ENCODE data around the gene PTPRN2. TPM values are rescaled to one million over a fixed set of nuclear protein-coding genes. Genes with fewer than 3 reads are reported as not detected.

PTPRN2 gene
- total RNA-seq, 1 donor from 2014 or later: 0.72 TPM

DNA sequence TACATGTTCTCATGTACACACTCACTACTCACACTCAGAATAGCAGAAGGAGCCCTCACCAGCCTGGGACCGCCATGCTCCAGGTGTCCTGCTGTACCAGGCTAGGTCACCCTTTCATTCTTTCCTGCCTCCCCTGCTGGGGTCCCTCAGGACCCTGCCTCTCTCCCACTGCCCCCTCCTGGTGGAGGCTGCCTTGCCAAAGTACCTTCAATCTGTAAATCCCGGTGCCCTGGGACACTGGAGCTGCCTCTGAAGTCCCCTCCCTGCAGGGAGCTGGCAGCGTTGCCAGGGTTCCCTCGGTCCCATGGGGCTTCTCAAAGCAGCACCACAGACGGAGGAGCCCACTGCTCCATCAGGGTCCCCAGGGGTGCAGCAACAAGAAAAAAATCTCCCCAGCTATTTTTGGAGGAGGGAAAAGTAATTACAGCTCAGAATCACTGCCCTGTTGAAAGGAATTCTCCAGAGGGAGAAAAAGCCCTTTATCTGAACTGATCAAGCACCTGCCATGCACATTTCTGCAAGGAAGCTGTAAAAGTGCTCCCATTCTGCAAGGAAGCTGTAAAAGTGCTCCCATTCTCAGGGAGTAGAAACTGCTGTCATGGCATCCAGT lies 259.9 kb downstream of the PTPRN2 start:
- DNase-seq (ENCODE audit: low spot score): no peak

DNA sequence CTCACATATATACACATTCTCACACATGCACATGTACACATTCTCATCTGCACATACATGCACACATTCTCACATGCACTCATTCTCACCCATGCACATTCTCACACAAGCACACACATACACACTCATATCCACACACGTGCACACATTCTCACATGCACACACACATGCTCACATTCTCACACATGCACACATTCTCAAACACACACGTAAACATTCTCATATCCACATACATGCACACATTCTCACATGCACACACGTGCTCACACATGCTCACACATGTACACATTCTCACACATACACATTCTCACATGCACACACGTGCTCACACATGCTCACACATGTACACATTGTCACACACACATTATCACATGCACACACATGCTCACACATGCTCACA lies 260.6 kb downstream of the PTPRN2 start:
- DNase-seq (ENCODE audit: low spot score): no peak

DNA sequence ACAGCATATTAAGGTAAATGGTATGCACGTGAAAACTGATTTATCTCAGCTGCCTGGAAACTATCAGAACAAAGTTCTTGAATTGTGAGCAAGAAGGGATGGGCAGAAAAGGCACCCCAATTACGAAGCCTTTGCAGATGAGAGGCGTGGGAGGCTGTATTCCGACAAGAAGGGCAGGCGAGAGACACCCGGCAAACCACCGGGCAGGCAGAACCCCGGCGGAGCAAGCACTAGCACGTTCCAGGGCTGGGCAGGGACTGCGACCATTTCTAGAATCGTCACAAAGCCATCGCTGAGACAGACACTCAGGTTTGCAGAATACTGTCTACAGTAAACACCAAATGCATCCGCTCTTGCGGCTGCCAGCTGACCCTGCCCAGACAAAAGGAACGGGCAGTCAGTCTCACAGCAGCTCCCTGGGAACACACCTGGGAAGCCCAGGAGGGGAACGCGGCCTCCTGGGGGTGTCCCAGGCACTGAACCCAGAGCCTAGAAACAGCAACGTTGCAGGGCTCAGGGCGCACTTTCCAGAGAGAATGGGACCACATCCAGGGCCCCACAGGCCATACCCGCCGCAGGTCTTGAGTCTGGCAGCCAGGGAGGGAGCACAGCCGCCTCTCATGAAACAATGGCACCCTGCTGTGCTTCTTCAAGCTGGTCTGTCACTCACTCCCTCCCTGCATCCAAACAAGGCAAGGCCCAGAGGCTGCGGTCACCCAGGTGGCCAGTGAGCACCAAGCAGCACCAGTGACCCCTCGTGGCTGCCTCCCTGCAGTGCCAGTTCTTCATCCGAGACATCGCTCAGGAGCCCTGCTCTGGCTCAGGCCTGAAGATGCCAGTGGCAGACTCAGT lies 261.9 kb downstream of the PTPRN2 start:
- DNase-seq (ENCODE audit: low spot score): peak; percentile 34

DNA sequence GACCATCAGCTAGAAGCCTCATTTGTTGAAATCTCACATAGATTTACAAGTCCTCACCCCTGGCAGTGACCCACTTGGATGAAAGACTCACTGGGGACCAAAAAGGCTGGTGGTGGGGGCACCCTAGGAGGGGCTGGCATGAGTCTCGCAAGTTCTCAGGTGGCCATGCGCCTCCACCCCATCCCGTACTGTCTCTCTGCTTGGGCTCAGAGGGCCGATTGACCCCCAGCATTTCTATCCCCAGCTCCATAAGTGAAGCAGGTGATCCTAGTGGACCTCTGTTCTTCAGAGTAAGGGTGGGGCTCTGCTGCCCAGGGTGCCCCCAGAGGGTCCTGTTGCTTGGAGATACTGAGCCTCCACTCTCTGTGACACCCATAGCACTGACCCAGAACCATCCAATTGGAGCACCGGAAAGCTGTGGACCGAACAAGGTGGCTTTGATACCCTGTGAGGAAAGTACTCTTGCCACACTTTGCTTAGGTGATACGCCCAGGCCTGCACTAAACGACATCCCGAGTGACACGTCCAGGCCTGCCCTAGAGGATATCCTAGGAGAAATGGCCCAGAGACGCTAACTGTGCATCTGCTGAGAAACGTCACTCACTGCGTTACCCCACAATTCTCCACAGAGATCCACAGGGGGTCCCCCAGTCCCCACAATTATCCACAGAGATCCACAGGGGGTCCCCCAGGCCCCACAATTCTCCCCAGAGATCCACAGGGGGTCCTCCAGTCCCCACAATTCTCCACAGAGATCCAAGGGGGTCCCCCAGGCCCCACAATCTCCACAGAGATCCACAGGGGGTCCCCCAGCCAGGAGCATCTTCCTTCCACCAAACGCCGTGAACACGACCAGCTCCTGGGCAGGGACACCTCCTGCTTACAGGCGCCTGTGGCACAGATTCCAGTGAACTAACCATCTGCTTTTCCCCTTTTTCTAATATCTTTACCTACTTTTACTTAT lies 262.9 kb downstream of the PTPRN2 start:
- DNase-seq (ENCODE audit: low spot score): peak; percentile 5

DNA sequence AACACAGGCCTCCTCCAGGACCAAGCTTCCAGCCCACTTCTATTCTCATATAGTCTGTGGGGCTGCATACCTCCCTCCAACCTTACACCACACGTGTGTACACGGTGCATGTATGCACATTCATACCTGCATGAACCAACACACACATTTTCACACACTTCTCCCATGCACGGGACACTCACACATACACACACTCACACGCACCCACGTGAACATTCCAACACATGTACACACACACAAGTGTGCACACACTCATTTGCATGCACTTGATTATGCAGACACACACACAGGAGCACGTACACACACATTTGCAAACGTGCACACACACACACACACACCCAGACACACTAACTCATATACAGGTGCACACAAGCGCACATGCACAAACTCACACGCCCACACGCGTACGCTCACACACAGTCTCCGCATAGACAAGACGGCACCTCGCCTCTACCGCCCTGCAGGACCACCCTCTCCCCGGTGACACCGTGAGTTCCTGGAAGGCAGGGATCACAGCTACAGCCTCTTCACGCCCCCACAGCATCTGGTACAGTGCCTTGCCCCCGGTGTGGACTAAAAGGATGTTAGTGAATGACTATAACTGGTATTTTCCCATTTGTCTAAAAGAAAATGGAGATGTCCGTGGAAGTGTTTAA lies 263.8 kb downstream of the PTPRN2 start:
- DNase-seq (ENCODE audit: low spot score): no peak

DNA sequence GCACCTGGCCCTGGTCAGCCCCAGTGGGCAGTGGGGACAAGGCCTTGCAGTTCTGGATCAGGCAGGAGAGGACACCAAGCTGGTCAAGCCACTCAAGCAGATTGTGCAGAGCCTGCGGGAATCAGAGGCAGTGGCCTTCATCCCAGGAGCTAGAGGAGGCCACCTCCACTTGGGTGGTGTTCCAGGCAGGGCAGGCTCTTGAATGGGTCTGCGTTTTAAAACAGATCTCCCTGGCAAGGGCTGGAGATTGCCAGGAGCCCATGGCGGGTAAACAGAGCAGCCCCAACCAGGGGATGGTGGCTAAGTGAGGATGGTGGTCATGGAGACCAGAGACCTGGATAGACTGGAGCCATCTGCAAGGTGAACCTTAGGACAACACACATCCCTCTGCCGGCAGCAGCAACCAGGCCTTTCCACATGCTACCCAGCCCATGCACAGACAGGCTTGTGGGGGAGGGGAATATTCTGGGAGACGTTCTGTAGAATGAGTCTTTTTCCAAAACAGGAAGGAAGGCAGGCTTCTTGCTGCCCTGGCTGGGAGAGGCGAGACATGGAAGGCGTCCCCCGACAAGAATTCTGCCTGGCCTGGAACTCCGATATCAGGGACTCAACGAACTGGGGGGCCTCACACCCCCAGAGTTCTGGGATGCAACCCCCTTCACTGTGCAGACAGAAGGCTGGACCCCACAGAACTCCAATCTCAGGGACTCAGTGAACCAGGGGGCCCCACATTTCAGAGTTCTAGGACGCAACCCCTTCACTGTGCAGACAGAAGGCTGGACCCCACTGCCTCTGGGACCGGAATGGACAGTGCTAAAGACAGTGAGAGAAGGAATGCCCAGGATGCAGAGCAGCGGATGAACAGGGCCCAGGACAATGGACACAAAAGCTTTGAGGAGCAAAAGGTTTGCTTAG lies 264.8 kb downstream of the PTPRN2 start:
- DNase-seq (ENCODE audit: low spot score): no peak

DNA sequence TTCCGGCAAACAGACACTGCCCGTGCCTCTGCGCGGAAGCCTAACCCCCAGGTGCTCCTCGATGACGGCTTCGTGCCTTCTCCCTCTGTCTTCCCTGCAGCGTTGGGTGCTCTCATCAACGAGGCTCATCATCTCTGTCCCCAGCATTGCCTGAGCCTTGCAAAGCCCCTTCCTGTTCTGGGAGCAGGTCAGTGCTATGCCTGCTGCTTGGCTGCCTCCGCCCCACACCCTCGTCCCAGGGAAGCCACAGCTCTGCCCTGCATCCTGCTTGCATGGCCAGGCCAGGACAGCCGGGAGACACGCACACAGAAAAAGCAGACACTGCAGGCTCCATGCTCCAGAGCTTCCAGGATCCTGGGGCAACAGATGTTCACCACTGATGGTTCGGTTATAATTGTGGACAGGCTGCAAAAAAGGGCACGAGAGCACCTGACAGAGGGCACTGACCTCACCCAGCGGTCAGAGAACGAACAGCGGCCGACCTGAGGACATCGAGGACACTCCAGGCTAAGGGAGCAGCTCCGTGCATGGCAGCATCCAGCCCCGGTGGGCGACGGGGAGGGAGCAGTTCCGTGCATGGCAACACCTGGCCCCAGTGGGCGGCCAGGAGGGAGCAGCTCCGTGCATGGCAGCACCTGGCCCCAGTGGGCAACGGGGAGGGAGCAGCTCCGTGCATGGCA lies 265.5 kb downstream of the PTPRN2 start:
- no peak for DNase-seq (ENCODE audit: low spot score)

DNA sequence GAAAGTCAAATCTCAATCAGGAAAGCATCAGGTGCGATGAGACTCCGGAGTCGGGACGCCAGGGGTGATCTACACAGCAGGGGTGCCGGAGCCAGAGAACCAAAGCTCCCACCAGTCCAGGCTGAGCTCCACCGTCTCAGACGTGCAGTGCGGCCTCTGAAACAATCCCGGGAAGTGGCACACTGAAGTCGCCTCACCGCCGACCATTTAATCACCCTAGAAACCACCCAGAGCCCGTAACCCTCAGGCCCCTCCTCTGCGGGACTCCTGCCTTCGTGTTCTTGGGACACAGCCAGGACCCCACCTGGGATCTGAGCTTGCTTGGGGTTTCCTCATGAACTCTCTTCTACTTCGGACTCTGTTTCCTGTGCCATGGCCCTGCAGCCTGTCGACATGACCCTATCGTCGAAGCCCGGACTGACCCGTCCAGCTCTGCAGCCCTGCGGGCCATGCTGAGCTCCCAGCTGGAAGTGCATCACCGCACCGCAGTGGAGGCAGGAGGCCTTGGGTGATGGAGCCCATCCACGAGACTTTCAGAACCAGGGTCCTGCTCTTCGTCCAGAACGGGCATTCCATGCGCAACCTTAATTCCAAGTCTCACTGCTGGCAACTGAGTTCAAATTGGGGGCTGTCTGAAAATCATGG lies 266.4 kb downstream of the PTPRN2 start:
- DNase-seq (ENCODE audit: low spot score): no peak

DNA sequence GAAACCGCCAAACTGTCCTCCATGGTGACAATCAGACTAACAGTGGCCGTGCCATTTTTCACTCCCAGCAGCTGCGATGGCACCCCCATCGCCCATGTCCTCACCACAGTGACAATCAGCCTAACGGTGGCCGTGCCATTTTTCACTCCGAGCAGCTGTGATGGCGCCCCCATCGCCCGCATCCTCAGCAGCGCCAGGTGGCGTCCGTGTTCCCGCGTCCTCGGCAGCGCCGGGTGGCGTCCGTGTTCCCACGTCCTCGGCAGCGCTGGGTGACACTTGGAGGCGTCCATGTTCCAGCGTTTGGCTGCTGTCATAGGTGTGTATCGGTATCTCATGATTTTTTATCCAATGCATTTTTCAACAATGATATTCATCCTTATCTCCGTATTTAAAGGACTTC lies 267.3 kb downstream of the PTPRN2 start:
- no peak for DNase-seq (ENCODE audit: low spot score)

DNA sequence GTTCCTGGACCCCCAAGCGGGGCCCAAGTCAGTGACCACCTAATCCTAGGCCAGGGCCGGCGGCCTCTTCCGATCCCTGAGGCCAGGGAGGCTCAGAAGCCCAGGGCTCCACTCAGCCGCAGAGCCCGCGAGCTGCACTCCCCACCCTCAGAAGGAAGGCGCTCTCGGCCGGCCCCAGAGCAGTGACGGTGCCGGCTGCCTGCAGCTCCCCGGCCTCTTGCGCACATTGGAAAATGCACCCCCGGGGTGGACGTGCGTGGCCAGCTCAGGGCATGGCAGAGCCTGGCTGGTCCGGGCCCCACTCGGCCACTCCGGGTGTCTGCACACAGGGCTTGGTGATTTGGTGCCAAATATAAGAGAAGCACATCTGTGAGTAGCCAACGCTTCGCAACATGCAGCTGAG lies 269.1 kb downstream of the PTPRN2 start:
- DNase-seq (ENCODE audit: low spot score): no peak

DNA sequence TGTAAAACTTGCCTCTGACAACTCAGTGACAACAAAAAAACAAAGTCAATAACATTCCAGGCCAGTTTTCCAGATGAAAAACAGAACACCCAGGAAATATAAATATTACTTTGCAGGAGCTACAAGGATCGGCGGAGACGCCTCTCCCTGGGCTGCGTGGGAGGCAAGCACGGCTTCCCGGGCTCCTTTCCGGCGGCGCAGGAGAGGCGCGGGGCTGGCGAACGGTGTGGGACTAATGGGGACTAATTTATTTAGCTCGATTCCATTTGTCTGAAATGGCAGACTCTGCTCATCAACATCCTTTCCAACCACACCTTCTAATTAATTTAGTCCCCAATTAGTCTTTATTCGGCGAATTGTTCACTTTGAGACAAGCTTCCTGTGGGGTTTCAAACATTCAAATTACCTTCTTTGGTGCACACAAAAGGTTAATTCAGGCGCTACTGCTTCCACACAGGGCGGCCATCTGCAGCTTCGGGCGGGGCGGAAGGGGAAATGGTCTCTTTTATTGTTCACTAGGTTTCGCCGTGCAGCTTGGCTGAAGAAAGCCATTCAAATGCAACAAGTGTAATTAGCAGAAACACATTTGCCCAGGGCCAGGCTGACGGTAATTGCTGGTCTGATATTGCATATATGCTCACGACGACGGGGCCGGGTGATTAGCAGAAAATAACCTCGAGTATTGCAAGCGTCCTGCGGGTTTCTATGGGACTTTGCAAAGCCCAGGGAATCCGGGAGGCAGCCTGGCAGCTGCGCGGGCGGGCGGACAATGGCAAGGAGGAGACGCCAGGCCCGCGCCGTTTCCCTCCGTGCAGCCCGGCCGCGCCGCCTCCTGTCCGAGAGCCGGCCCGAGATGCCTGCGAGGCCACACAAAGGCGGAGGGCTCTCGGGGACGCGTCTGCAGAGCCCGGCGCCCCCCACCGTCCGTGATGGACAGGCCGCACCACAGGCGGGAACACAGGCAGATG lies 270.1 kb downstream of the PTPRN2 start:
- DNase-seq (ENCODE audit: low spot score): no peak

DNA sequence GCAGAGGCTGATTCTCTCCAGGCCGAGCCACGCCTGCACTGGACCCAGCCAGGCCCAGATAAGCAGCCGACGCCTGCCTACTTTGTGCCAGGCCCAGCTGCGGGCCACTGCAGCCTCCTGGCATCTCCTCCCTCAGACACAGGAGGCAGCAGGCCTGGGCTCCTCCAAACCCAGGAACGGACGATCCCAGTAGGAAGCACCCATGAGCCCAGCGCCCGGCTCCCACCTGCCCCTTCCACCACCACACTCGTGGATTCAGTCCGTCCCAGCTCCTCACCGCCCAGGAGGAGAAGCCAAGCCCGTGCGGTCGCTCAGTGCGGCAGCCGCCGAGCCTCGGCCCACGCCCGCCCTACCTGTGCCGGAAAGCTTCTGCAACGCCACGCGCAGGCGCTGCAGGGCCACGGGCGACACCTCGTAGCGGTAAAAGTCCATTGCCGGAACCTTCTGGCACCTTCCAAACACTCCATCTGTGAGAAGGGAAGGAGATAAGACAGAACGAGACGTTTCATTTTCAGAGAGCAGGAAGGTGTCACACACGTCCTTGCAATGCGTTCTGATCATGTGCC lies 271.1 kb downstream of the PTPRN2 start:
- no peak for DNase-seq (ENCODE audit: low spot score)

DNA sequence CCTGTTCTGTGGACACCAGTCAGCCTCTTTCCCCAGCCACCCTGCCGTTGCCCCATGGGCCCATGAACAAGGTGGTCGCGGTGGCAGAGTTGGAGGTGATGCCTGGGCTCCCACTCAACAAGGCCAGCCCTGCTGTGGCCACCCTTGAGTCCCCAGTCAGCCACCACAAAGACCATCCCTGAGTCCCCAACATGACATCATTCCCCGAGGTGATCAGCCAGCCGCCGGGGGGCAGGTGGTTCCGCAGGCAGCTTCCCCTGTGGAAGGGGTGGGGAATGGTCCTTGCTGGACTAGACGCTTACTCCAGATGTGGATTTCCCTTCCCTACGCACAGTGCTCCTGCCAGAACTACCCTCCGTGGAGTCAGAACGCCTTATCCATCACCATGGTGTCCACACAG lies 271.7 kb downstream of the PTPRN2 start:
- DNase-seq (ENCODE audit: low spot score): no peak

DNA sequence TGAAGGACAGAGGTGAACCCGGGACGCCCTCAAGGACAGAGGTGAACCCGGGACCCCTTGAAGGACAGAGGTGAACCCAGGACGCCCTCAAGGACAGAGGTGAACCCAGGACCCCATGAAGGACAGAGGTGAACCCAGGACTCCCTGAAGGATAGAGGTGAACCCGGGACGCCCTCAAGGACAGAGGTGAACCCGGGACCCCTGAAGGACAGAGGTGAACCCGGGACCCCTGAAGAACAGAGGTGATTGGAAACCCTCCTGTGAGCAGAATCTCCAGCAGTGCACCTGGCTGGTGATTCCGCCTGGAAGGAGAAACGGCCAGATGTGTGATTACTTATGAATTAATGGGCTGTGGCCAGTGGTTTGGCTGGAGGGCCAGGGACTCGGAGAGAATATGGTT lies 272.3 kb downstream of the PTPRN2 start:
- DNase-seq (ENCODE audit: low spot score): no peak

DNA sequence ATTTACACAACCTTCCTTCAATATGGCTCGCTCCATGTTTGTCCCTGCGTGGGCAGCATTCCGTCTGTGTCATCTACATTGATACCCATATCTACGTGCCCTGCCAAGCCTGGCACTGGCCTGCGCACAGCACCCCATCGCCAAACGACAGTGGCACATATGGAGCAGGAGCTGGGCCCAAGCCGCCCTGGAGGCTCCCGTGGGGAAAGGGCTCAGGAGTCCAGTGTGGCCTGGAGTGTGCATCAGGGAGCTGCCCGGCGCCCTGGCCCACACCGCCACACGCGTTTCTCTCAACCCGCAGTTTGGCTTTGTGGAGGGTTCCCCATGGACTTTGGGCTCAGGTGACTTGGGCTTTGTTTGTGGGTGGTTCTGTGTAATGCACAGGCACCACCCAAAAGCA lies 273.2 kb downstream of the PTPRN2 start:
- DNase-seq (ENCODE audit: low spot score): no peak

DNA sequence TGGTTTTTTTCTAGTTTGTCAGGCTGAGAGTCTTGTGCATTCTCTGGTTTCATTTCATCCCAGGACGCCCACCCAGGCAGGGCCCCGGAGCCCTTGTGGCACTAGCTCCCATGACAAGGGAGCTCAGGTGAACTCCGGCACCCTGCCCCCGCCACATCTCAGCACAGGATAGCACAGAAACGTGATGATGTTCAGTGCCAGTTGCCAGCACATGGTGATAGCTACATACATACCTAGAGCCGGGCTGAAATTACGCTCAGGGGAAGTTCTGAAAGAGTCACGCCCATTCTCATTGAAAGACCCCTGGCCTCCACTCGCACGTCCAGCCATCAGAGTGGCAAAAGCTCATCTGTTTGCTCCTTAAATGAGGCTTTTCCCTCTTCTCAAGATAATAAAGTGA lies 273.7 kb downstream of the PTPRN2 start:
- DNase-seq (ENCODE audit: low spot score): no peak

DNA sequence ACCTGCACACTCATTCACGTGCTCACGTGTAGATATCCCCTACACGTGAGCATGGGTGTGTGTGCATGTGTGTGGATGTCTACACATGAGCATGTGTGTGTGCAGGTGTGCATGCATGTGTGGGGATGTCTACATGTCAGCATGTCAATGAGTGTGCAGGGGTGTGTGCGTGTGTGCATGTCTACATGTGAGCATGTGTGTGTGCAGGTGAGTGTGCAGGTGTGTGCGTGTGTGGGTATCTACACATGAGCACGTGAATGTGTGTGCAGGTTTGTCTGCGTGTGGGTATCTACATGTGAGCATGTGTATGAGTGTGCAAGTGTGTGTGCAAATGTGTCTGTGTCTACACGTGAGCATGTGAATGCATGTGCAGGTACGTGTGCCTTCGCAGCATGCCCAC lies 274.8 kb downstream of the PTPRN2 start:
- no peak for DNase-seq (ENCODE audit: low spot score)

DNA sequence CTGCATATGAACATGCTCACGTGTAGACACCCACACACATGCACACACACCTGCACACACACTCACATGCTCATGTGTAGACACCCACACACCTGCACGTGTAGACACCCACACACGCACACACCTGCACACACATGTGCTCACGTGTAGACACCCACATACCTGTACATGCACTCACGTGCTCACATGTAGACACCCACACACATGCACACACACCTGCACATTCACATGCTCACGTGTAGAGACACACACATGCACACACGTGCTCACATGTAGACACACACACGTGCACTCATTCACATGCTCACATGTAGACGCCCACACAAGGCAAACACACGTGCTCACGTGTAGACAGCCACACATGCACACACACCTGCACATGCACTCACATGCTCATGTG lies 275.8 kb downstream of the PTPRN2 start:
- no peak for DNase-seq (ENCODE audit: low spot score)

All from umbilical cord (tissue), 2 donors.